SK-N-MC (cell line): ENCODE measurements around the gene SRGAP3.

Experiments
- DNase-seq: peaks from one replicate; pipeline ENCODE4 v3.0.0-alpha.2; 2011; ENCODE audit warnings: low read depth, low spot score
- H3K27ac ChIP-seq: fragments of 200-600 bp; sonication (generic); 2 replicates; pipeline ENCODE4 v1.5.1; 2016; ENCODE audit warnings: mixed run types
- H3K36me3 ChIP-seq: fragments of 200-600 bp; sonication (generic); 2 replicates; pipeline ENCODE4 v1.6.1; 2017; ENCODE audit warnings: antibody characterized with exemption, low read length, mixed read lengths; ENCODE audit not compliant: insufficient read depth
- H3K4me3 ChIP-seq: fragments of 200-600 bp; sonication (generic); 2 replicates; pipeline ENCODE4 v1.5.1; 2016
- H3K9ac ChIP-seq: fragments of 200-600 bp; sonication (generic); 2 replicates; pipeline ENCODE4 v1.8.0; 2017; ENCODE audit warnings: mixed run types, mixed read lengths; ENCODE audit not compliant: insufficient read length
- H3K9me3 ChIP-seq: fragments of 200-600 bp; sonication (generic); 2 replicates; pipeline ENCODE4 v1.6.1; 2017; ENCODE audit warnings: low read depth, mild to moderate bottlenecking, antibody characterized with exemption, low read length, moderate library complexity, mixed read lengths
- EZH2 ChIP-seq: fragments of 200-600 bp; sonication (generic); IDR thresholded peaks from one replicate; pipeline ENCODE4 v1.6.1; 2017; ENCODE audit warnings: antibody characterized with exemption
- FOXP2 ChIP-seq: optimal IDR thresholded peaks from 2 replicates; pipeline ENCODE3; 2011; ENCODE audit warnings: mild to moderate bottlenecking, moderate library complexity; ENCODE audit not compliant: insufficient read depth; ENCODE audit errors: extremely low read length, control extremely low read depth
- POLR2AphosphoS5 ChIP-seq: IDR thresholded peaks from 2 replicates; pipeline ENCODE4 v1.6.1; 2012; ENCODE audit warnings: mild to moderate bottlenecking, low read depth, low read length, borderline replicate concordance

Gene SRGAP3

GRCh38 chr3:9123840-9124239 lies 125.6 kb downstream of the SRGAP3 start:
- Histone ChIP-seq H3K4me3 (no peak overlapping the region), H3K27ac (no peak overlapping the region), H3K36me3 (no peaks in the 10 kb centered on the region), H3K9me3 (no peaks in the 10 kb centered on the region), H3K9ac (no peak overlapping the region)
- TF ChIP-seq FOXP2 = no peak
- TF ChIP-seq POLR2AphosphoS5 = no peak
- TF ChIP-seq EZH2 = no peak
- no peak for DNase-seq

- TF ChIP-seq EZH2 (no peak), FOXP2 (no peak), POLR2AphosphoS5 (no peak)
- H3K36me3 ChIP-seq = no peaks in the 10 kb centered on the region
Observed at GRCh38 chr3:9122732-9123364, 126.6 kb downstream of the SRGAP3 start.

GRCh38 chr3:9121366-9122001 lies 128.0 kb downstream of the SRGAP3 start:
- no peak for DNase-seq
- no peak overlapping the region for H3K27ac ChIP-seq
- H3K4me3 ChIP-seq = no peak overlapping the region
- TF ChIP-seq EZH2 (no peak), FOXP2 (no peak), POLR2AphosphoS5 (no peak)
- H3K9ac ChIP-seq = no peak overlapping the region
- H3K36me3 ChIP-seq = no peaks in the 10 kb centered on the region
- no peaks in the 10 kb centered on the region for H3K9me3 ChIP-seq

More at GRCh38 chr3:9122732-9123364, 126.6 kb downstream of the SRGAP3 start:
- Histone ChIP-seq H3K27ac (no peak overlapping the region), H3K4me3 (no peak overlapping the region), H3K9ac (no peak overlapping the region), H3K9me3 (no peaks in the 10 kb centered on the region)
- no peak for DNase-seq

DNA sequence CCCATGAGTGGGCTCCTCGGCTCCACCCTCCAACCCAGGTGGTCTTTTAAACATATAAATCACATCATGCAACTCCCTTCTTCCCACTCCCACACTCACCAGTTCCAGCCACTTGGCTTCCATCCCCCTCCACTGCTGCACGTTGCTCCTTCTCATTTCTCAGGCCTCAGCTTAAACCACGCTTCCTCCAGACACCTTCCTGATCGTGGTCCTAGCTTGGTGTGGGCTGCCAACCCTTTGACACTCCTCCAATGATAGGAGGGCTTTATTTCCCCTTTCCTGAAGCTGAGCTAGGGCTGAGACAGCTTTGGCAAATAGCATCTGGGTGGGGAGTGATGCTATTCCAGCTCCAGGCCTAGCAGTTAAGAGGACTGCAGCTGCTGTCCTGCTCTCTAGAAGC lies 130.1 kb downstream of the SRGAP3 start:
- H3K4me3 ChIP-seq = no peak overlapping the region
- H3K9me3 ChIP-seq = no peaks in the 10 kb centered on the region
- TF ChIP-seq FOXP2 = no peak
- no peak for TF ChIP-seq EZH2
- no peak for TF ChIP-seq POLR2AphosphoS5
- no peak overlapping the region for H3K27ac ChIP-seq
- DNase-seq = no peak
- H3K9ac ChIP-seq = no peak overlapping the region
- no peaks in the 10 kb centered on the region for H3K36me3 ChIP-seq

DNA sequence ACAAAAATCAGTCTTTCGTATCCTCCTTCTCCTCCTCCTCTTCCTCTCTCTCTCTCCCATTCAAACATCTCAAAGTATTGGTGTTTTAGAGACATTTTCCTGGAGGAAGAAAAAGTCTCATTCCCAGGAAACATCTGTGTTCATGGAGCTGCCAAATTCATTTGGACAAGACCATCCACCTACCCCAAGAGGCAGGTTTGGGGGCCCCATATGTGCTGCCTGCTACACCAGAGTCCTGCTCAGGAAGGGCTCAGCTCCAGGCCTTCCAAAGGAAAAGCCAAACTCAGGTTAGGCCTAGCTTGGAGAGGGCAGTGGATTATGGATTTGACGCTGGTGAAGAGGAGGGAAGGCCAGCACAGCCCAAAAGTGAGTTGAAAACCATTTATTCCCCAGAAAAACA lies 131.2 kb downstream of the SRGAP3 start:
- Histone ChIP-seq H3K9me3 (no peaks in the 10 kb centered on the region), H3K36me3 (no peaks in the 10 kb centered on the region), H3K9ac (no peak overlapping the region), H3K4me3 (no peak overlapping the region), H3K27ac (no peak overlapping the region)
- TF ChIP-seq EZH2 = no peak
- TF ChIP-seq FOXP2 = no peak
- TF ChIP-seq POLR2AphosphoS5 = no peak
- no peak for DNase-seq

- H3K9ac ChIP-seq = no peak overlapping the region
- no peak overlapping the region for H3K27ac ChIP-seq
- H3K9me3 ChIP-seq = no peaks in the 10 kb centered on the region
- H3K36me3 ChIP-seq = no peaks in the 10 kb centered on the region
- no peak overlapping the region for H3K4me3 ChIP-seq
- DNase-seq = no peak
- TF ChIP-seq POLR2AphosphoS5 (no peak), FOXP2 (no peak), EZH2 (no peak)
Observed at GRCh38 chr3:9117220-9117619, 132.2 kb downstream of the SRGAP3 start.

- TF ChIP-seq FOXP2 (no peak), EZH2 (no peak), POLR2AphosphoS5 (no peak)
- H3K9me3 ChIP-seq = no peaks in the 10 kb centered on the region
- no peak overlapping the region for H3K9ac ChIP-seq
- H3K4me3 ChIP-seq = no peak overlapping the region
- H3K36me3 ChIP-seq = no peaks in the 10 kb centered on the region
- no peak for DNase-seq
- no peak overlapping the region for H3K27ac ChIP-seq
Observed at GRCh38 chr3:9116336-9116735, 133.1 kb downstream of the SRGAP3 start.

GRCh38 chr3:9115336-9115735 lies 134.1 kb downstream of the SRGAP3 start:
- Histone ChIP-seq H3K36me3 (no peaks in the 10 kb centered on the region), H3K27ac (no peak overlapping the region), H3K4me3 (no peak overlapping the region), H3K9me3 (no peaks in the 10 kb centered on the region), H3K9ac (no peak overlapping the region)
- no peak for TF ChIP-seq EZH2
- no peak for TF ChIP-seq POLR2AphosphoS5
- TF ChIP-seq FOXP2 = no peak
- no peak for DNase-seq

DNA sequence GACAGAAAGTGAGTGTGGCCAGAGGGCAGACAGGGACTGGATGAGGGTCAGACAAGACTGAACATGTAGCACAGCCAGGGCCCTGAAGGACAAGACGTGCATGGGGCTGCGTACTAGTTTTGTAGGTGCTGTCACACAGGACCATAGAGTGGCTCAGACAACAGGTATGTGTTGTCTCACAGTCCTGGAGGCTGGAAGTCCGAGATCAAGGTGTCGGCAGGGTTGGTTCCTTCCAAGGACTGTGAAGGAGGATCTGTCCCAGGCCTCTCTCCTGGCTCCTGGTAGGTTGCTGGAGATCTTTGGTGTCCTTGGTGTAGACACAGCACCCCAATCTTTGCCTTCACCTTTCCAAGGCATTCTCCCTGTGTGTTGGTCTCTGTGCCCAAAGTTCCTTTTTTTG lies 136.4 kb downstream of the SRGAP3 start:
- DNase-seq = no peak
- H3K9me3 ChIP-seq = no peaks in the 10 kb centered on the region
- H3K36me3 ChIP-seq = no peaks in the 10 kb centered on the region
- TF ChIP-seq EZH2 (no peak), POLR2AphosphoS5 (no peak), FOXP2 (no peak)
- H3K27ac ChIP-seq = no peak overlapping the region
- no peak overlapping the region for H3K4me3 ChIP-seq
- no peak overlapping the region for H3K9ac ChIP-seq
